Panc1 (cell line): ENCODE results near the gene LAG3.

Experiments used
- CTCF ChIP-seq: fragments of 450-650 bp; IDR thresholded peaks from 2 replicates; pipeline ENCODE4 v1.5.1; 2017; ENCODE audit warnings: mild to moderate bottlenecking
- POLR2AphosphoS5 ChIP-seq: IDR thresholded peaks from 2 replicates; pipeline ENCODE4 v1.6.1; 2012; ENCODE audit warnings: mild to moderate bottlenecking, low read depth, low read length, moderate library complexity
- REST ChIP-seq, 2 experiments: IDR thresholded peaks; 2 replicates each; pipeline ENCODE4 v1.6.1; 2011 to 2012; ENCODE audit warnings: low read depth in 2 of 2, control low read depth in 1 of 2, low read length in 1 of 2, mild to moderate bottlenecking in 1 of 2, moderate library complexity in 1 of 2; ENCODE audit not compliant: insufficient read depth in 1 of 2
- SIN3A ChIP-seq: IDR thresholded peaks from 2 replicates; pipeline ENCODE4 v1.6.1; 2012; ENCODE audit warnings: low read depth, mild to moderate bottlenecking, low read length, moderate library complexity, borderline replicate concordance; ENCODE audit not compliant: insufficient read depth
- TCF7L2 ChIP-seq: IDR thresholded peaks from 2 replicates; pipeline ENCODE4 v1.6.1; 2011; ENCODE audit warnings: mild to moderate bottlenecking, low read depth, low read length, inconsistent platforms

GRCh38 chr12:6777386-6777785, 5.1 kb downstream of the LAG3 start:
- TF ChIP-seq CTCF (no peak), TCF7L2 (no peak), POLR2AphosphoS5 (no peak), SIN3A (no peak), REST (IDR thresholded peaks at IDR 0.05; ENCODE audit: insufficient read depth in 1 of 2, low read depth in 2 of 2, low read length in 1 of 2) (no peak)
